ENCODE data around the gene MICAL1. TPM values are rescaled to one million over a fixed set of nuclear protein-coding genes. Genes with fewer than 3 reads are reported as not detected.

Gene MICAL1
- total RNA-seq, result 10 to 100 TPM; 86.0 to 93.1 TPM

- H3K4me3 Mint-ChIP-seq, result peak within 1 kb of the TSS; percentile 88
- ATAC-seq (peak; percentile 74), DNase-seq (peak; percentile 88)
- no peaks in the 10 kb centered on the region for H3K27me3 Mint-ChIP-seq
- CTCF ChIA-PET, result interaction anchor here (1.2 to 5.6 kb wide), 6 partner anchors 13 to 268 kb away, joined by 5 to 40 read pairs (median 8); partner anchors contain the start of genes CD164, PPIL6 and SMPD2
- no peaks in the 10 kb centered on the region for H3K9me3 Mint-ChIP-seq (ENCODE audit: low read depth)
- peaks cover 69% of the 10 kb centered on the region for H3K4me1 Mint-ChIP-seq
- H3K27ac Mint-ChIP-seq, result peak within 1 kb of the TSS; percentile 97
- peaks cover 19% of the 10 kb centered on the region for H3K36me3 Mint-ChIP-seq
Observed at GRCh38 chr6:109455437-109456110, at the start of gene MICAL1. MICAL1 (minus strand) TSS chr6:109455772; CDS start chr6:109454196, 1,576 bp downstream.

- no peaks in the 10 kb centered on the region for H3K4me1 Mint-ChIP-seq
- H3K27ac Mint-ChIP-seq, result no peak overlapping the region
- peaks cover 4% of the 10 kb centered on the region for H3K27me3 Mint-ChIP-seq
- ATAC-seq (no peak), DNase-seq (no peak)
- CTCF ChIA-PET, result interaction anchor here (0.5 kb wide), 1 partner anchor 1469 kb away, joined by 4 read pairs; no protein-coding TSS in a partner anchor
- H3K36me3 Mint-ChIP-seq, result no peaks in the 10 kb centered on the region
- H3K9me3 Mint-ChIP-seq (ENCODE audit: low read depth), result no peaks in the 10 kb centered on the region
- H3K4me3 Mint-ChIP-seq, result no peak overlapping the region
Observed at GRCh38 chr6:109503327-109504224, 48.0 kb upstream of the MICAL1 start.

GRCh38 chr6:109498936-109499335, 43.4 kb upstream of the MICAL1 start:
- no peak for DNase-seq
- peaks cover 8% of the 10 kb centered on the region for H3K27me3 Mint-ChIP-seq
- no peak overlapping the region for H3K4me3 Mint-ChIP-seq
- ATAC-seq, result no peak
- H3K36me3 Mint-ChIP-seq, result no peaks in the 10 kb centered on the region
- no peaks in the 10 kb centered on the region for H3K9me3 Mint-ChIP-seq (ENCODE audit: low read depth)
- peaks cover 5% of the 10 kb centered on the region for H3K4me1 Mint-ChIP-seq
- CTCF ChIA-PET, result no interaction called here
- no peak overlapping the region for H3K27ac Mint-ChIP-seq

GRCh38 chr6:109498052-109498451, 42.5 kb upstream of the MICAL1 start:
- no peaks in the 10 kb centered on the region for H3K36me3 Mint-ChIP-seq
- H3K27ac Mint-ChIP-seq, result no peak overlapping the region
- no peaks in the 10 kb centered on the region for H3K9me3 Mint-ChIP-seq (ENCODE audit: low read depth)
- H3K4me3 Mint-ChIP-seq, result no peak overlapping the region
- ATAC-seq (no peak), DNase-seq (no peak)
- peaks cover 8% of the 10 kb centered on the region for H3K27me3 Mint-ChIP-seq
- peaks cover 13% of the 10 kb centered on the region for H3K4me1 Mint-ChIP-seq
- CTCF ChIA-PET, result interaction anchor here (1.6 kb wide), 1 partner anchor 542 kb away, joined by 4 read pairs; no protein-coding TSS in a partner anchor

GRCh38 chr6:109496036-109496772, 40.6 kb upstream of the MICAL1 start:
- no peak for DNase-seq
- no peak overlapping the region for H3K4me3 Mint-ChIP-seq
- H3K9me3 Mint-ChIP-seq (ENCODE audit: low read depth), result no peaks in the 10 kb centered on the region
- H3K36me3 Mint-ChIP-seq, result no peaks in the 10 kb centered on the region
- H3K27ac Mint-ChIP-seq, result no peak overlapping the region
- CTCF ChIA-PET, result interaction anchor here (0.7 to 1.6 kb wide), 2 partner anchors 23 to 543 kb away, joined by 3 to 4 read pairs; no protein-coding TSS in a partner anchor
- H3K27me3 Mint-ChIP-seq, result peaks cover 4% of the 10 kb centered on the region
- H3K4me1 Mint-ChIP-seq, result peaks cover 23% of the 10 kb centered on the region
- no peak for ATAC-seq

- Mint-ChIP-seq H3K36me3 (no peaks in the 10 kb centered on the region), H3K27me3 (peaks cover 3% of the 10 kb centered on the region), H3K4me1 (peaks cover 37% of the 10 kb centered on the region), H3K9me3 (ENCODE audit: low read depth) (no peaks in the 10 kb centered on the region), H3K4me3 (no peak overlapping the region), H3K27ac (no peak overlapping the region)
- DNase-seq, result no peak
- CTCF ChIA-PET, result no interaction called here
- ATAC-seq, result no peak
Observed at GRCh38 chr6:109493865-109494264, 38.3 kb upstream of the MICAL1 start.

GRCh38 chr6:109491207-109491938, 35.8 kb upstream of the MICAL1 start:
- CTCF ChIA-PET, result interaction anchor here (0.8 to 3.4 kb wide), 13 partner anchors 10 to 548 kb away, joined by 3 to 17 read pairs (median 4); partner anchors contain the start of genes MICAL1 and ZBTB24
- peak; percentile 99 for ATAC-seq
- Mint-ChIP-seq H3K36me3 (no peaks in the 10 kb centered on the region), H3K4me1 (peaks cover 34% of the 10 kb centered on the region), H3K9me3 (ENCODE audit: low read depth) (no peaks in the 10 kb centered on the region), H3K27ac (peak overlapping the region; percentile 91), H3K27me3 (peaks cover 5% of the 10 kb centered on the region), H3K4me3 (peak overlapping the region; percentile 57)
- peak; percentile 70 for DNase-seq

GRCh38 chr6:109490713-109491112, 35.1 kb upstream of the MICAL1 start:
- Mint-ChIP-seq H3K27me3 (peaks cover 5% of the 10 kb centered on the region), H3K4me1 (peaks cover 31% of the 10 kb centered on the region), H3K4me3 (peak overlapping the region; percentile 57), H3K9me3 (ENCODE audit: low read depth) (no peaks in the 10 kb centered on the region), H3K27ac (peak overlapping the region; percentile 91), H3K36me3 (no peaks in the 10 kb centered on the region)
- no peak for DNase-seq
- ATAC-seq, result no peak
- CTCF ChIA-PET, result interaction anchor here (0.8 to 3.4 kb wide), 9 partner anchors 9 to 549 kb away, joined by 3 to 17 read pairs (median 6); partner anchors contain the start of genes MICAL1 and ZBTB24

GRCh38 chr6:109488001-109488400, 32.4 kb upstream of the MICAL1 start:
- H3K4me3 Mint-ChIP-seq, result no peak overlapping the region
- no peak for ATAC-seq
- no peaks in the 10 kb centered on the region for H3K36me3 Mint-ChIP-seq
- no peak overlapping the region for H3K27ac Mint-ChIP-seq
- H3K27me3 Mint-ChIP-seq, result peaks cover 8% of the 10 kb centered on the region
- H3K9me3 Mint-ChIP-seq (ENCODE audit: low read depth), result no peaks in the 10 kb centered on the region
- H3K4me1 Mint-ChIP-seq, result peaks cover 32% of the 10 kb centered on the region
- no peak for DNase-seq
- CTCF ChIA-PET, result no interaction called here

- DNase-seq (no peak), ATAC-seq (no peak)
- peaks cover 30% of the 10 kb centered on the region for H3K4me1 Mint-ChIP-seq
- H3K27ac Mint-ChIP-seq, result no peak overlapping the region
- peaks cover 12% of the 10 kb centered on the region for H3K36me3 Mint-ChIP-seq
- H3K27me3 Mint-ChIP-seq, result peaks cover 8% of the 10 kb centered on the region
- no peak overlapping the region for H3K4me3 Mint-ChIP-seq
- CTCF ChIA-PET, result no interaction called here
- no peaks in the 10 kb centered on the region for H3K9me3 Mint-ChIP-seq (ENCODE audit: low read depth)
Observed at GRCh38 chr6:109486068-109486467, 30.5 kb upstream of the MICAL1 start.

- CTCF ChIA-PET, result no interaction called here
- Mint-ChIP-seq H3K36me3 (peaks cover 17% of the 10 kb centered on the region), H3K4me3 (no peak overlapping the region), H3K27ac (no peak overlapping the region), H3K27me3 (peaks cover 8% of the 10 kb centered on the region), H3K9me3 (ENCODE audit: low read depth) (no peaks in the 10 kb centered on the region), H3K4me1 (peaks cover 31% of the 10 kb centered on the region)
- ATAC-seq (no peak), DNase-seq (no peak)
Observed at GRCh38 chr6:109485266-109485935, 29.8 kb upstream of the MICAL1 start.

GRCh38 chr6:109484122-109484521, 28.6 kb upstream of the MICAL1 start:
- CTCF ChIA-PET, result no interaction called here

More at GRCh38 chr6:109484122-109484521, 28.6 kb upstream of the MICAL1 start:
- Mint-ChIP-seq H3K36me3 (peaks cover 25% of the 10 kb centered on the region), H3K9me3 (ENCODE audit: low read depth) (no peaks in the 10 kb centered on the region), H3K27ac (peak overlapping the region; percentile 69), H3K4me3 (peak overlapping the region; percentile 71), H3K27me3 (peaks cover 8% of the 10 kb centered on the region), H3K4me1 (peaks cover 34% of the 10 kb centered on the region)
- no peak for ATAC-seq
- DNase-seq, result no peak
